Immature natural killer cell (primary cell): ENCODE data around the gene FETUB. TPM values are rescaled to one million over a fixed set of nuclear protein-coding genes. Genes with fewer than 3 reads are reported as not detected.
A peak's percentile ranks its signal among the peaks of the same experiment; 100 is the strongest.
"Not testable (repeated sequence)": the region's sequence is repeated elsewhere in the genome, so short reads cannot be mapped to it uniquely, and the experiment has no call there.

Source experiments
- DNase-seq, 3 donors: peaks; one replicate each; pipeline ENCODE4 v3.0.0; 2022; ENCODE audit warnings: mixed read lengths in 1 of 3
- H3K27ac Mint-ChIP-seq, 6 donors: one replicate each; pipeline ENCODE4 v1.8.0; 2020; ENCODE audit warnings: mixed read lengths in 6 of 6, mild to moderate bottlenecking in 5 of 6, inconsistent platforms in 4 of 6, moderate library complexity in 3 of 6
- H3K27me3 Mint-ChIP-seq, 3 donors: one replicate each; pipeline ENCODE4 v1.8.0; 2020 to 2021; ENCODE audit warnings: low read depth in 3 of 3, mild to moderate bottlenecking in 3 of 3, mixed read lengths in 3 of 3, moderate library complexity in 3 of 3, inconsistent platforms in 1 of 3
- H3K36me3 Mint-ChIP-seq, 3 donors: one replicate each; pipeline ENCODE4 v1.8.0; 2020; ENCODE audit warnings: mixed read lengths in 3 of 3, inconsistent platforms in 2 of 3, mild to moderate bottlenecking in 2 of 3
- H3K4me1 Mint-ChIP-seq, 2 donors: one replicate each; pipeline ENCODE4 v1.8.0; 2020; ENCODE audit warnings: inconsistent platforms in 2 of 2, mild to moderate bottlenecking in 2 of 2, mixed read lengths in 2 of 2, moderate library complexity in 1 of 2
- H3K4me3 Mint-ChIP-seq, 5 donors: one replicate each; pipeline ENCODE4 v1.8.0; 2020; ENCODE audit warnings: mild to moderate bottlenecking in 5 of 5, mixed read lengths in 5 of 5, inconsistent platforms in 3 of 5, moderate library complexity in 3 of 5
- H3K9me3 Mint-ChIP-seq, 6 donors: one replicate each; pipeline ENCODE4 v1.8.0; 2020; ENCODE audit warnings: mild to moderate bottlenecking in 6 of 6, mixed read lengths in 6 of 6, inconsistent platforms in 4 of 6, moderate library complexity in 3 of 6
- polyA plus RNA-seq, 3 donors: library from polyadenylated mRNA; unstranded; fragments of 300-500 nt; fragmentation: Illumina TruSeq; gene quantifications; one replicate each; pipeline ENCODE4 v1.2.3, GENCODE V29; 2021

FETUB gene
- polyA plus RNA-seq, 3 donors from 2014 or later: not detected

DNA sequence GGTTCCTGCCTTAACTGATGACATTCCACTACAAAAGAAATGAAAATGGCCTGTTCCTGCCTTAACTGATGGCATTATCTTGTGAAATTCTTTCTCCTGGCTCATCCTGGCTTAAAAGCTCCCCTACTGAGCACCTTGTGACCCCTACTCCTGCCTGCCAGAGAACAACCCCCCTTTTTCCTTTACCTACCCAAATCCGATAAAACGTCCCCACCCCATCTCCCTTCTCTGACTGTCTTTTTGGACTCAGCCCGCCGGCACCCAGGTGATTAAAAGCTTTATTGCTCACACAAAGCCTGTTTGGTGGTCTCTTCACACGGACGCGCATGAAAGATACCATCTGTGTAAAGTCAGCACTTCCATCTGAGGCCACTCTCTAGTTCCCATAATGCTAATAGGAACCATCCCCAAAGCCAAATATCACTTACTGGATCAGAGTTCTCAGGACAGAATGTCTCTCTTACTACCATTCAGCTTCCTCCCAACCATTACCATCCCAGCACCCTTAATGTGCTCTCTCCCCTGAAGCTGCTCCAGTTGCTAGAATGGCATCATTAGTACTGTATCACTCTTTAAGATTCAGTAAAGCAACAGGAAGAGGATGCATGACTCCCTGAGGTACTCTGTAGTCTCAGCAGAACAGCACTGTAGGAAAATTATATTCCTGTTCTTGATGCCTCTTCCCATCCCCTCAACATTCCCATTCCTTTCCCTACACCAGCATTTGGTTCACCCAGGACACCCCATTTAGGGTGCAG, 23.3 kb downstream of the FETUB start:
- Mint-ChIP-seq H3K36me3 (no peaks in the 10 kb centered on the region), H3K4me1 (no peaks in the 10 kb centered on the region), H3K27me3 (peaks cover 9 to 12% (median 9%) of the 10 kb centered on the region in 3 donors), H3K4me3 (no peak overlapping the region), H3K27ac (no peak overlapping the region), H3K9me3 (no peaks in the 10 kb centered on the region)
- no peak for DNase-seq

DNA sequence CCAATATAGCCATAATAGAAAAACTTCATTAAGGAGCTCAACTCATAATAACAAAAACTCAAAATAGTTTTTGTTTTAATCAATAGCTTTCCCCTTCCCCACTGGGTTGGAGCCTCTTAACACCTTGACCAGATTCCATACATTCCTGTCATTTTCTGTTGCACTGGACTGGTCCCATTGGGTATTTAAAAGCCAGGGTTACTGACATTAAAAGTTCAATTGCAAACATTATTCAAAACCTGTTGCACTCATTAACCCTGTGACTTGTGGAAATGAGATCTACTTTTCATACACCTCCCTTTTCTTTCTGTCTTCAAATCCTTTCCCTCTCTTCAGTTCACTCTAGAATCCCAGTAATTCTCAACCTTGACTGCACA, 23.9 kb downstream of the FETUB start:
- Mint-ChIP-seq H3K36me3 (no peaks in the 10 kb centered on the region), H3K4me1 (no peaks in the 10 kb centered on the region), H3K9me3 (no peaks in the 10 kb centered on the region), H3K27me3 (peaks cover 5 to 12% (median 8%) of the 10 kb centered on the region in 3 donors), H3K27ac (no peak overlapping the region), H3K4me3 (no peak overlapping the region)
- no peak for DNase-seq

DNA sequence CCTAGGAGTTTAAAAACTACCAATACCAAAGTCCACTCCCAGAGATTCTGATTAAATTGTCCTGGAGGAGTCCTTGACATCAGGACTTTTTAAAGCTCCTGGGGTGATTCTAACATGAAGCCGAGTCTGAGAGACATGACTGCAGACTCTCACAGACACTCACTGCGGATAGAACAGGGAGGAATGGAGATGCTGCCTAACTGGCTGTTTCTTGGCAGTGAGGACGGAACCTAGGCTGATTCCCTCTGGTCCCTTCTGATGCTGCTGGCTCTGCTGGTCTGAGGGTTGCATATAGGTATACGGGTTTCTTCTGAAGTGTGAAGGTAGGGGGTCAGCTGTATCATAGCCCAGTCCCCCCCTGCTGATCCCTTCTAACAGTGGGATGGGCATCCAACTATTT, 24.3 kb downstream of the FETUB start:
- no peak for DNase-seq
- Mint-ChIP-seq H3K27me3 (peaks cover 4 to 12% (median 8%) of the 10 kb centered on the region in 3 donors), H3K4me1 (no peaks in the 10 kb centered on the region), H3K27ac (no peak overlapping the region), H3K36me3 (no peaks in the 10 kb centered on the region), H3K9me3 (no peaks in the 10 kb centered on the region), H3K4me3 (no peak overlapping the region)

DNA sequence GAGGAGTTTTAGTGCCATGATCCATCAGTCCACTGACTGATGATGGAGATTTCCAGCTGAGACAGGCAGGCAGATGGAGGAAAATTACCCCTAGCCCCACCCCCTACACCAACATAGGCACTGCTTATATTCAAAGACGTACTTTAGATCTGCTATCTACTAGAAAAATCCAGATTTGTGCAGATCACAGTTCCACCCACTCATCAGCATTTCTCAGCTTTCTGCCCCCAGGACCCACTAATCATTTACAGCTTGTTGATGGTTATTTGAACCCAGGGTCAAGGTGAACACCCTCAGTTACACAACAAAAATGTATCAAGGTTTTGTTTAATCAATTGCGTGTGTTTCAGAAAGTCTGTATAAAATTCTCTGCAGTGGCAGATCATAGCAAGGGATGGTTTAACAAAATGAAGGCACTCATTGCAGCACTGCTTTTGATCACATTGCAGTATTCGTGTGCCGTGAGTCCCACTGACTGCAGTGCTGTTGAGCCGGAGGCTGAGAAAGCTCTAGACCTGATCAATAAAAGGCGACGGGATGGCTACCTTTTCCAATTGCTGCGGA, 25.5 kb downstream of the FETUB start, which contains the start of gene HRG:
Gene HRG, plus strand, starts transcription at position 390 of the 564 bp plus-strand sequence. Its CDS starts 18 bp downstream, at position 408.
- H3K9me3 Mint-ChIP-seq: no peaks in the 10 kb centered on the region
- no peaks in the 10 kb centered on the region for H3K36me3 Mint-ChIP-seq
- H3K4me3 Mint-ChIP-seq: no peak within 1 kb of the TSS
- DNase-seq: no peak
- H3K27me3 Mint-ChIP-seq: peaks cover 4 to 12% (median 7%) of the 10 kb centered on the region in 3 donors
- no peaks in the 10 kb centered on the region for H3K4me1 Mint-ChIP-seq
- H3K27ac Mint-ChIP-seq: no peak within 1 kb of the TSS

DNA sequence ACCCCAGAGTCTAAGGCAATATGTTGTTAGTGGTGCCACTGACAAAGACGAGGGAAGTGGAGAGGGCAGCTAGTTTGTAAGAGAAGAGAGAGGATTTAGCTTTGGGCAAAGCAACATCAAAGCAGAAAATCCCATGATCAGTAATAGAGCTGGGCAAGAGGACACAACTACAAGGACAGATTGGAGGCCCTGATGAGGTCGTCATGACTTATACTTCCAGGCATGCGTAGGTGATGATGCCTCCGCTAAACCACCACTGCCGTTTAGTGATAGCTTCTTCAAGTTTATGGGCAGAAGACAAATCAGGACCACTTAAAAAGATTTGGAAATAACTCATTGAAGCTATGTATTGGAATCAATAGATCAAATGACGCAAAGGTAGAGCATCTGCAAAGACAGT, 28.2 kb downstream of the FETUB start:
- H3K4me3 Mint-ChIP-seq: no peak overlapping the region
- peaks cover 5 to 10% (median 6%) of the 10 kb centered on the region in 3 donors for H3K27me3 Mint-ChIP-seq
- no peaks in the 10 kb centered on the region for H3K9me3 Mint-ChIP-seq
- no peak for DNase-seq
- no peak overlapping the region for H3K27ac Mint-ChIP-seq
- no peaks in the 10 kb centered on the region for H3K36me3 Mint-ChIP-seq
- no peaks in the 10 kb centered on the region for H3K4me1 Mint-ChIP-seq

DNA sequence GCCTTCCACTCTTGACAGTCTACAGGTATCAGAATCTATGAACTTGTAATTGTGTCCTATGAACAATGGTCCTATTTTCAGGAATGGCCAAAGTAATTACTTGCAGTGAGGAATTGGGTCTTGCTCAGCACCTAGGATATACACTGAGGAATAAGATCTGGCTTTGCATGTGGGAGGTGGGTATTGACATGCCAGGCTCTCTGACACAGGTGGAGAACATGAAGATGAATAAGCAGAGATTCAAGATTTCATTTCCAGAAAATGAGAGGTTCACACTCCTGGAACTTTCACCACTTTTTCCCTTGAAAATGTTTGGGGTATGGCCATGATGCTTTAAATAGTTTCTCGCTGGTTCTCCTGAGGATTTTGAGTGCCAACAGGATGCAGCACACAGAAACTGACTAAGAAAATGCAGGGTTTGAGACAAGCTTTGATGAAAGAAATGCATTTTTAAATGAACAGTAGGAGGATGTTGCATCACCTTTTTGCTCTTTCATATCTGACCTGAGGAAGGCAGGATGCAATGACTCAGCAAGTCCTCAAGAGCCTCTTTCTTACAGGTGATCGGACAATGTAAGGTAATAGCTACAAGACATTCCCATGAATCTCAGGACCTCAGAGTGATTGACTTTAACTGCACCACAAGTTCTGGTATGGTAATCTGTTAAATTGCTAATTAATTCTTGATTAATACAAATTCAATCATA, 29.3 kb downstream of the FETUB start:
- H3K4me3 Mint-ChIP-seq: no peak overlapping the region
- H3K27me3 Mint-ChIP-seq: peaks cover 6 to 9% (median 9%) of the 10 kb centered on the region in 3 donors
- no peaks in the 10 kb centered on the region for H3K36me3 Mint-ChIP-seq
- no peaks in the 10 kb centered on the region for H3K4me1 Mint-ChIP-seq
- no peak overlapping the region for H3K27ac Mint-ChIP-seq
- no peaks in the 10 kb centered on the region for H3K9me3 Mint-ChIP-seq
- DNase-seq: no peak

DNA sequence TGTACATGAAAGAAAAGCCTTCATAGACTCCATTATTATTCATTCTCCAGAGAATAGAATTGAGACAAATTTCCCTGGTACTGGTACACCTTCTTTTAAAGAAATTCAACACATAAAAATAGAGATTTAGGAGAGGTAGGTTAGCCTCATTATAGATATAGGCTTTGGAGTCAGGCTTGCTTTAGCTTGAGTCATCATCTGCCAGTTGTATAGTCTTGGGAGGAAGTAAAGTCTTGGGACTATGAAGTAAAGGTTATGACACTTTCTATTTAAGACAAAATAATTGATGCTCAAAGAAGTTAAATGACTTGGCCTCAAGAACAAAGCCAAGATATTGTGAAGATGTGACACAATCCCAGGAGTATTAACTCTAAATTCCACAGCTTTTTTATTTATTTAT, 30.0 kb downstream of the FETUB start:
- DNase-seq: no peak
- H3K36me3 Mint-ChIP-seq: no peaks in the 10 kb centered on the region
- H3K27me3 Mint-ChIP-seq: peaks cover 8 to 9% (median 8%) of the 10 kb centered on the region in 3 donors
- H3K4me1 Mint-ChIP-seq: no peaks in the 10 kb centered on the region
- no peak overlapping the region for H3K27ac Mint-ChIP-seq
- H3K4me3 Mint-ChIP-seq: no peak overlapping the region
- H3K9me3 Mint-ChIP-seq: no peaks in the 10 kb centered on the region

DNA sequence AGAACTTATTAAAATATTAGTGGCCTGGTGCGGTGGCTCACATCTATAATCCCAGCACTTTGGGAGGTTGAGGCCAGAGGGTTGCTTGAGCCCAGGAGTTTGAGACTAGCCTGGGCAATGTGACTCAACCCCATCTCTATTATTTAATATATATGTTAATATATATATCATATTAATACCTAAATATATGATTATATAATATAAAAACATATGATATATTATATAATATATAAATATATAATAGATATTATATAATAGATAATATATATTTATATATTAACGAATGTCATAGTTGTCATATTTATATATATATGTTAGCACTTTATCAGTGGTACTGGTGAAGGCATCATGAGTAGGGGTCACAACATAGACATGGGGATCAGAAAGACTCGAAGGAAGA, 30.9 kb downstream of the FETUB start:
- no peak overlapping the region for H3K27ac Mint-ChIP-seq
- H3K4me1 Mint-ChIP-seq: no peaks in the 10 kb centered on the region
- DNase-seq: no peak
- no peaks in the 10 kb centered on the region for H3K36me3 Mint-ChIP-seq
- H3K9me3 Mint-ChIP-seq: no peaks in the 10 kb centered on the region
- H3K27me3 Mint-ChIP-seq: peaks cover 6 to 9% (median 8%) of the 10 kb centered on the region in 3 donors
- no peak overlapping the region for H3K4me3 Mint-ChIP-seq

DNA sequence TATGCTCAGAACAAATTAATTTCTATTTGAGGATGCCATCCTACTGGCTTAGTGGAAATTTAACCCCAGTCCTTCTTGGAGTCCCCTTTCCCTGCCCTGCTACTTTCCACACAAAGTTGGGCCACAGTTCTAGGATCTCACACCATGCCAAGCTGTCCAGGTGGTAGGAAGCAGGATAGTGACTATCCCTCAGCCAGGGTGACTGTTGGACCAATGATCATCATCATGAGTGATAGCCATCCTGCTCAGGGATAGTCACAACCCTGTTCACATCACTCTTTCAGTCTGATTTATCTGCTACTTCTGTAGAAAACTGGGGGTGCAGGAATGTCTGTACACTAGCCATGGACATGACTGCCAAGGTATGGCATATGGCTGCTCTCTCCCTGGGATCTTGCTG, 38.4 kb downstream of the FETUB start:
- Mint-ChIP-seq H3K36me3 (no peaks in the 10 kb centered on the region), H3K27me3 (peaks cover 6 to 31% (median 26%) of the 10 kb centered on the region in 3 donors), H3K9me3 (peaks cover 0 to 3% (median 0%) of the 10 kb centered on the region in 6 donors), H3K4me3 (no peak overlapping the region), H3K27ac (no peak overlapping the region), H3K4me1 (peaks cover 0 to 11% of the 10 kb centered on the region in 2 donors)
- DNase-seq: no peak

DNA sequence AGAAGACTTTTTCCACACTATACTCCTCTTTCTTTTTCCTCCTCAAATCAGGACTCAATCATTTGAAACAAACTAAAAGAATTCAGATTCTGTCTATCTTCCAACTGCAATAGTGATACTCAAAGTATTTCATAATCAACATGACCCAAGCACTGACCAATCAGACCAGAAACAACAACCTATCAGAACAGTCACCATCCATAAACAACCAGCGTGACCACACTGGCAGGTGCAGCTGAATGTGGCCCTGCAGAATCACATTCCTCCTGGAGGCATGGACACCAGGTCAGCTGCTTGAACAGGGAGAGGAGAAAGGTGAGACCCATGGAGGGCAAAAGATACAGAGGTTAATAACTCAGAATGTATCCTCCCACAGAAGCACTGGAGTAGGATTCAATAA, 39.0 kb downstream of the FETUB start:
- H3K27ac Mint-ChIP-seq: no peak overlapping the region
- no peak for DNase-seq
- no peaks in the 10 kb centered on the region for H3K36me3 Mint-ChIP-seq
- H3K4me3 Mint-ChIP-seq: no peak overlapping the region
- peaks cover 0 to 5% (median 0%) of the 10 kb centered on the region in 6 donors for H3K9me3 Mint-ChIP-seq
- peaks cover 4 to 17% of the 10 kb centered on the region in 2 donors for H3K4me1 Mint-ChIP-seq
- H3K27me3 Mint-ChIP-seq: peaks cover 6 to 30% (median 27%) of the 10 kb centered on the region in 3 donors

DNA sequence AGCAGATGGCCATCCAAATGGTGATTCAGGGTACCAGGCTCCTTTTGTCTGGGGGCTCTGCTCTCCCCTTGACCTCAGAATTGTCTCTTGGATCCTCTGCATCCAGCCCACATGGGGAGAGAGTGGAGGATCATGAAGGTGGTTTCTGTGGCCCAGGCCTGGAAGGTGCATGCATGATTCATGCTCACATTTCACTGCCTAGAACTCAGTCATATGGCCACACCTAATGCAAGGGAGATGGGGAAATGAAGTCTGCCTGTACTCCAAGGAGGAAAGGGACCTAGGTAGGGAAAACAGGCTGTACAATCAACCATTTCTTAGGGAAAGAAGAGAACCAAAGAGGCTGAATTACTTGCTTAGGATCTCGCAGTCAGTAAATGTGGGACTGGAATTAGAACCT, 40.7 kb downstream of the FETUB start:
- peaks cover 11 to 34% of the 10 kb centered on the region in 2 donors for H3K4me1 Mint-ChIP-seq
- peaks cover 11 to 31% (median 31%) of the 10 kb centered on the region in 3 donors for H3K27me3 Mint-ChIP-seq
- peaks cover 0 to 8% (median 0%) of the 10 kb centered on the region in 3 donors for H3K36me3 Mint-ChIP-seq

DNA sequence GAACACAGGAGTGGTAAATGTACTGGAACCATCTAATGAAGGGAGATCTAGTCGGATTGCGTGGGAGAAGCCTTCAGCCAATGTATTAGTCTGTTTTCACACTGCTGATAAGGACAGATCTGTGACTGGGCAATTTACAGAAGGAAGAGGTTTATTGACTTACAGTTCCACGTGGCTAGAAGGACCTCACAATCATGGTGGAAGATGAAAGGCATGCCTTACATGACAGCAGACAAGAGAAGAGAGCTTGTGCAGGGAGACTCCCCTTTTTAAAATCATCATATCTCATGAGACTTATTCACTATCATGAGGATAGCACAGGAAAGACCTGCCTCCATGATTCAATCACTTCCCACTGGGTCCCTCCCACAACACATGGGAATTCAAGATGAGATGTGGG, 42.6 kb downstream of the FETUB start:
- no peak for DNase-seq
- peak overlapping the region in 1 of 5 donors; percentile 9 for H3K4me3 Mint-ChIP-seq
- H3K36me3 Mint-ChIP-seq: peaks cover 0 to 8% (median 0%) of the 10 kb centered on the region in 3 donors
- peaks cover 14 to 36% (median 19%) of the 10 kb centered on the region in 3 donors for H3K27me3 Mint-ChIP-seq
- no peak overlapping the region for H3K27ac Mint-ChIP-seq
- H3K4me1 Mint-ChIP-seq: peaks cover 30 to 53% of the 10 kb centered on the region in 2 donors
- peaks cover 3 to 14% (median 9%) of the 10 kb centered on the region in 6 donors for H3K9me3 Mint-ChIP-seq

More for the DNA sequence above, 40.7 kb downstream of the FETUB start:
- DNase-seq: no peak
- no peak overlapping the region for H3K27ac Mint-ChIP-seq
- H3K9me3 Mint-ChIP-seq: peaks cover 3 to 14% (median 9%) of the 10 kb centered on the region in 6 donors
- no peak overlapping the region for H3K4me3 Mint-ChIP-seq

DNA sequence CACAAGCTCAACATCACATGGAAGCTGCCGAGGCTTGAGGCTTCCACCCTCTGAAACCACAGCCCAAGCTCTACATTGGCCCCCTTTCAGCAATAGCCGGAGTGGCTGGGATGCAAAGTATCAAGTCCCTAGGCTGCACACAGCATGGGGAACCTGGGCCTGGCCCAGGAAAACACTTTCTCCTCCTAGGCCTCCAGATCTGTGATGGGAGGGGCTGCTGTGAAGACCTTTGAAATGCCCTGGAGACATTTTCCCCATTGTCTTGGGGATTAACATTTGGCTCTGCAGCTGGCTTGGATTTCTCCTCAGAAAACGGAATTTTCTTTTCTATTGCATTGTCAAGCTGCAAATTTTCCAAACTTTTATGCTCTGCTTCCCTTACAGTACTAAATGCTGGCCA, 43.8 kb downstream of the FETUB start:
- DNase-seq: no peak
- Mint-ChIP-seq H3K4me3 (peak overlapping the region in 1 of 5 donors; percentile 64), H3K4me1 (peaks cover 34 to 58% of the 10 kb centered on the region in 2 donors), H3K27ac (no peak overlapping the region), H3K9me3 (peaks cover 3 to 14% (median 9%) of the 10 kb centered on the region in 6 donors), H3K36me3 (peaks cover 0 to 8% (median 0%) of the 10 kb centered on the region in 3 donors), H3K27me3 (peaks cover 14 to 33% (median 16%) of the 10 kb centered on the region in 3 donors)

DNA sequence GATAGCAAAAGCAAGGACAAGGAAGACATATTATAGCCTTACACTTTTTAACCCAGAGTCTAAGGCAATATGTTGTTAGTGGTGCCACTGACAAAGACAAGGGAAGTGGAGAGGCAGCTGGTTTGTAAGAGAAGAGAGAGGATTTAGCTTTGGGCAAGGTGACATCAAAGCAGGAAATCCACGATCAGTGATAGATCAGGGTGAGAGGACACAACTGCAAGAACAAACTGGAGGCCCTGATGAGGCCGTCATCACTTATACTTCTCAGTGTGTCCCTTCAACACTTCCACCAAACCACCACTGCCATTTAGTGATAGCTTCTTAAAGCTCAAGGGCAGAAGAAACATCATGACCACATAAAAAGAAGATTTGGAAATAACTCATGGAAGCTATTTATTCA, 46.3 kb downstream of the FETUB start:
- DNase-seq: peak; percentile 50 to 67 (median 66)
- peak overlapping the region; percentile 5 to 55 (median 23) for H3K27ac Mint-ChIP-seq
- H3K36me3 Mint-ChIP-seq: not testable (repeated sequence)
- H3K4me3 Mint-ChIP-seq: peak overlapping the region; percentile 49 to 74 (median 53)
- peaks cover 3 to 14% (median 9%) of the 10 kb centered on the region in 6 donors for H3K9me3 Mint-ChIP-seq
- peaks cover 40 to 80% of the 10 kb centered on the region in 2 donors for H3K4me1 Mint-ChIP-seq
- peaks cover 13 to 29% (median 19%) of the 10 kb centered on the region in 3 donors for H3K27me3 Mint-ChIP-seq
